SK-N-SH treated with all-trans-retinoic acid at 6 μM for 48 hours (cell line): ENCODE results near the gene LIG1.

Experiments used
- ATAC-seq: fragments of 200-7000 bp; cut with Tn5 transposase; 3 replicates; pipeline ENCODE4 v1.9.1; 2020; ENCODE audit warnings: mild to moderate bottlenecking, moderate library complexity
- ARNTL ChIP-seq: fragments of 450-650 bp; formaldehyde crosslinking; IDR thresholded peaks from 2 replicates; pipeline ENCODE4 v1.5.0; 2020; ENCODE audit warnings: low read depth, mild to moderate bottlenecking, moderate library complexity, borderline replicate concordance
- CREB5 ChIP-seq: fragments of 250-450 bp; sonication (Bioruptor Pico); IDR thresholded peaks from 2 replicates; pipeline ENCODE4 v1.5.1; 2020; ENCODE audit warnings: low read depth, mild to moderate bottlenecking, moderate library complexity
- CSRNP3 ChIP-seq: fragments of 250-450 bp; sonication (Bioruptor Pico); IDR thresholded peaks from 2 replicates; pipeline ENCODE4 v1.5.1; 2021; ENCODE audit warnings: mild to moderate bottlenecking, moderate library complexity
- ESRRG ChIP-seq: fragments of 250-450 bp; sonication (Bioruptor Pico); IDR thresholded peaks from 2 replicates; pipeline ENCODE4 v1.6.1; 2021; ENCODE audit warnings: mild to moderate bottlenecking
- GLIS3 ChIP-seq: fragments of 250-450 bp; sonication (Bioruptor Pico); IDR thresholded peaks from 2 replicates; pipeline ENCODE4 v1.5.0; 2020; ENCODE audit warnings: mild to moderate bottlenecking, moderate library complexity
- OSR1 ChIP-seq: fragments of 250-450 bp; sonication (Bioruptor Pico); IDR thresholded peaks from 2 replicates; pipeline ENCODE4 v1.8.0; 2022; ENCODE audit warnings: moderate library complexity, mild to moderate bottlenecking, inconsistent platforms
- POU6F1 ChIP-seq: fragments of 250-450 bp; sonication (Bioruptor Pico); IDR thresholded peaks from 2 replicates; pipeline ENCODE4 v1.8.0; 2021; ENCODE audit warnings: low read depth, mild to moderate bottlenecking, moderate library complexity, borderline replicate concordance
- PPARA ChIP-seq: fragments of 250-450 bp; sonication (Bioruptor Pico); IDR thresholded peaks from 2 replicates; pipeline ENCODE4 v1.5.0; 2020; ENCODE audit warnings: mild to moderate bottlenecking, borderline replicate concordance
- RARB ChIP-seq: fragments of 250-450 bp; sonication (Bioruptor Pico); IDR thresholded peaks from 2 replicates; pipeline ENCODE4 v1.8.0; 2021; ENCODE audit warnings: mild to moderate bottlenecking, moderate library complexity
- SNAI2 ChIP-seq: fragments of 250-450 bp; sonication (Bioruptor Pico); IDR thresholded peaks from 2 replicates; pipeline ENCODE4 v1.5.0; 2020; ENCODE audit warnings: mild to moderate bottlenecking, moderate library complexity
- TCF4 ChIP-seq: fragments of 250-450 bp; sonication (Bioruptor Pico); IDR thresholded peaks from 2 replicates; pipeline ENCODE4 v1.8.0; 2021; ENCODE audit warnings: mild to moderate bottlenecking, moderate library complexity, borderline replicate concordance
- TOX ChIP-seq: fragments of 250-450 bp; sonication (Bioruptor Pico); IDR thresholded peaks from 2 replicates; pipeline ENCODE4 v1.8.0; 2021; ENCODE audit warnings: mild to moderate bottlenecking, moderate library complexity, borderline replicate concordance
- TSHZ2 ChIP-seq: fragments of 250-450 bp; sonication (Bioruptor Pico); IDR thresholded peaks from 2 replicates; pipeline ENCODE4 v1.5.0; 2020; ENCODE audit warnings: mild to moderate bottlenecking, moderate library complexity
- ZC3H10 ChIP-seq: fragments of 250-450 bp; sonication (Bioruptor Pico); IDR thresholded peaks from 2 replicates; pipeline ENCODE4 v1.5.1; 2021; ENCODE audit warnings: mild to moderate bottlenecking, moderate library complexity
- ZFP3 ChIP-seq: fragments of 250-450 bp; sonication (Bioruptor Pico); IDR thresholded peaks from 2 replicates; pipeline ENCODE4 v1.5.0; 2020; ENCODE audit warnings: mild to moderate bottlenecking, moderate library complexity
- ZFP30 ChIP-seq: fragments of 450-650 bp; formaldehyde crosslinking; IDR thresholded peaks from 2 replicates; pipeline ENCODE4 v1.5.0; 2022; ENCODE audit warnings: mild to moderate bottlenecking, moderate library complexity
- ZNF565 ChIP-seq: fragments of 450-650 bp; formaldehyde crosslinking; conservative IDR thresholded peaks from 2 replicates; pipeline ENCODE4 v1.5.0; 2020; ENCODE audit warnings: low read depth, mild to moderate bottlenecking, moderate library complexity
- ZNF70 ChIP-seq: fragments of 450-650 bp; formaldehyde crosslinking; IDR thresholded peaks from 2 replicates; pipeline ENCODE4 v1.5.0; 2020; ENCODE audit warnings: mild to moderate bottlenecking, moderate library complexity
- ZNF8 ChIP-seq: fragments of 450-650 bp; formaldehyde crosslinking; IDR thresholded peaks from 2 replicates; pipeline ENCODE4 v1.5.0; 2020; ENCODE audit warnings: mild to moderate bottlenecking, moderate library complexity

The LIG1 gene

GRCh38 chr19:48117515-48118130 is 52.5 kb downstream of the LIG1 start:
- TF ChIP-seq RARB (no peak), ZFP3 (CRISPR knock-in tag) (no peak), ESRRG (no peak), CSRNP3 (CRISPR knock-in tag) (no peak), CREB5 (no peak), ZFP30 (CRISPR knock-in tag) (no peak)
- TF ChIP-seq, all 23 proteins: peak for 0
- no peak for ATAC-seq

- no peak for ATAC-seq
- no peak for TF ChIP-seq ZNF70 (CRISPR knock-in tag)
- TF ChIP-seq SNAI2 (CRISPR knock-in tag): no peak
- TF ChIP-seq PPARA (CRISPR knock-in tag): no peak
- no peak for TF ChIP-seq ZC3H10
Observed at GRCh38 chr19:48113190-48113917, 56.8 kb downstream of the LIG1 start.

GRCh38 chr19:48111280-48111679 is 58.9 kb downstream of the LIG1 start:
- no peak for ATAC-seq
- TF ChIP-seq PPARA (CRISPR knock-in tag) (no peak), POU6F1 (CRISPR knock-in tag) (no peak), TSHZ2 (CRISPR knock-in tag) (no peak), ZNF565 (CRISPR knock-in tag) (no peak), ZNF8 (CRISPR knock-in tag) (no peak), ARNTL (CRISPR knock-in tag) (no peak), TOX (CRISPR knock-in tag) (no peak), TCF4 (CRISPR knock-in tag) (no peak), GLIS3 (CRISPR knock-in tag) (no peak), ESRRG (no peak), RARB (no peak), CREB5 (no peak), ZFP30 (CRISPR knock-in tag) (no peak), OSR1 (CRISPR knock-in tag) (no peak)
